Activated T-helper 9 cell treated with anti-CD3 and anti-CD28 coated beads, Interleukin-2, amount 50 U/mL, for 16 hours (primary cell): Measurements from ENCODE around the gene CXCL17.
"Not testable (repeated sequence)": the region's sequence is repeated elsewhere in the genome, so short reads cannot be mapped to it uniquely, and the experiment has no call there.

Experiments used
- DNase-seq: peaks from one replicate; pipeline ENCODE4 v3.0.0-alpha.2; 2020; ENCODE audit warnings: low read depth

Gene CXCL17, protein sequence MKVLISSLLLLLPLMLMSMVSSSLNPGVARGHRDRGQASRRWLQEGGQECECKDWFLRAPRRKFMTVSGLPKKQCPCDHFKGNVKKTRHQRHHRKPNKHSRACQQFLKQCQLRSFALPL

DNA sequence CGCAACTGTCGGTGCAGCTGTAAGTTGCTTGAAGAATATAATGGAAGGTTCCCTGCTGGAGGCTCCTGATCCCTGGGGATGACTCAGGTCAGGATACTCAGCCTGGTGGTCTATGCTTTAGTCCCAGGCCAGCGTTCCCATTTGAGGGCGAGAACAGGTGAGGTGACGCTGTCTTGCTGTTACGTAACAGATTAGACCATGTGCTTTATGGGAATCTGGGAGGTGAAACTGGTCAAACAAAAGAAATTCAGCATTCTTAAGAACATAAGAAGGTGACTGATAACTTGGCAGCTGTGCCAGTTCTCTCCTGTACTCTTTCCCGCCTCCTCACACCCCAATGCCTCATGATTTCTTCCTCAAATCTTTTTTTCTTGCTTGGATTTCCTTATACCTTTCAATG, at the start of gene CXCL17:
Gene CXCL17 (minus strand): TSS at position 114 of the 400 bp plus-strand sequence. CDS start 114 bp downstream, outside the sequence.
- no peak for DNase-seq

DNA sequence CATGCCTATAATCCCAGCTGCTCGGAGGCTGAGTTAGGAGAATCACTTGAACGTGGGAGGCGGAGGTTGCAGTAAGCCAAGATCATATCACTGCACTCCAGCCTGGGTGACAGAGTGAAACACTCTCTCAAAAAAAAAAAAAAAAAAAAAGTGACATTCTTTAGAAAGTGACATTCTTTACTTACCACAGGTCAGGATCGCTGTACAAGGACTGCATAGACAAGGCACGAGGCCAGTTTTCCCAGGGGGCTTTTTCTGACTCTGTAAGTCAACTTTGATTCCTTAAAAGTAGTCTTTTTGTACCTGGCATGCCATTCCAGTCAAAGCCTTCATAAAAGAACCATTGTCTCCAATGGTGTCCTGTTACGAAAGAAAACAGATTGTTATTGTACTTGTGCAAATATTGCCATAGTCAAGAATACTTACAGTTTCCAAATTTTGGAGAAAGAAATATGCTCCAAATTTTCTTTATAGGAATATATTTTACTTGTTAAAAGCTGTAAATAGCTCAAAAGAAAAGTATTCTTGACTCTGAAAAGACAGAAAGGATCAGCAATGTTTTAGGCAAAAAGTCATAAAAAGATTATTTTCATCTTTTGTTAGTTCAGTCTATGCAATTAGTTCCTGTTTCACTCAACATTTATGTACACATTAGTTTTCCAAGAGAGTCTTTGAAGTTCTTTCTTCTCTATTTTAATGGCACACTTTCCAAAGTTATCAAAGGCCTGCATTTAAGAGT, 46.2 kb upstream of the CXCL17 start:
- DNase-seq, result no peak

DNA sequence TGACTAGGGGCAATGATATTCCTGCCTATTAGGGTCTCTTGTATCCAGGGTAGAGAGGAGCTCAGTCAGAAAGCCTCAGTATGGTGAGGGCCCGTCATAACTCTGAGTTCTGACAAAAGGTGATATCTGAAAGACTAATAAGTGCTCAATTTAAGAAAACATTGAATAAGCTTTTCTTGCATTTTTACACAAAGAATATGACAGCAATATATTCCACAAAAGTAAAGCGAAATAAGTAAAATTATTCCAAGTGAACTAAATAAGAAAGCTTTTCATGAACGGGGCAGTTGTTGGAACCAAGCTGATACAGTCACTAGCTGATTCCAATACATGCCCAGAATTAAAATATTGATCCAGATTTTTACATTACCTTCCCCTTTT, 45.0 kb upstream of the CXCL17 start:
- DNase-seq, result no peak

DNA sequence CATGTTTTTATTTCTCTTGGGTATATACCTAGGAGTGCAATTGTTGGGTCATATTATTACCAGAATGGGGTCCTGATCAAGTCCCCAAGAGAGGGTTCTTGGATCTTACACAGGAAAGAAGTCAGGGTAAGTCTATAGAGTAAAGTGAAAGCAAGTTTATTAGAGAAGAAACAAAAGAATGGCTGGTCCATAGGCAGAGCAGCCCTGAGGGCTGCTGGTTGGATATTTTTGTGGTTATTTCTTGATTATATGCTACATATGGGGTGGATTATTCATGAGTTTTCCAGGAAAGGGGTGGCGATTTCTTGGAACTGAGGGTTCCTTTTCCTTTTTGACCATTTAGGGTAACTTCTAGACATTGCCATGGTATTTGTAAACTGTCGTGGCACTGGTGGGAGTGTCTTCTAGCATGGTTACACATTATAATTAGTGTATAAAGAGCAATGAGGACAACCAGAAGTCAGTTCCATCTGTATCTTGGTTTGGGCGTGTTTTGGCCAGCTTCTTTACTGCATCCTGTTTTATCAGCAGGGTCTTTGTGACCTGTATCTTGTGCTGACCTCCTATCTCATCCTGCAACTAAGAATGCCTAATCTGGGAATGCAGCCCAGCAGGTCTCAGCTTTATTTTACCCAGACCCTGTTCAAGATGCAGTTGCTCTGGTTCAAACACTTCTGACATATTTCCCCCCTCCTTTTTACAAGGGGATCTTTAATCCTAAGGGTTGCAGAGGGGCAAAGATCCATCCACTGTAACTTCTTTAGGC, 44.5 kb upstream of the CXCL17 start:
- no peak for DNase-seq

DNA sequence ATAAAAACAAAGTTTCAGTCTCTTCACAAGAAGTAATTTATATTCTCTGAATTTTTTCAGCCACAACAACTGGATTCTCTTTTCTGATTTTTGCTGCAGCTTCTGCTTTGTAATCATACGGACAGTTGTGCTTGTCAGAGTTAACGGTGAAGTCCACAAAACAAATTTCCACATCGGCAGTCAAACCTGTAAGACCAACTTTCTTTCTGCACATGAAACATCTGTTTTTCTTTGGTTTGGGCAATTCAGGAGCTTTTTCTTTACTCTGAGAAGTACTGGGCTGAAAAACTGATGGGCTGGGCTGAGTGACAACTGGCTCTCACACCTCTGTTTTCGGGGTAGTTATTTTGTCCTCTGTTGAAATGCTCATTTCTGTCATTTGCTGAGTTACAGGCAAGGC, 42.3 kb upstream of the CXCL17 start:
- DNase-seq, result not testable (repeated sequence)

DNA sequence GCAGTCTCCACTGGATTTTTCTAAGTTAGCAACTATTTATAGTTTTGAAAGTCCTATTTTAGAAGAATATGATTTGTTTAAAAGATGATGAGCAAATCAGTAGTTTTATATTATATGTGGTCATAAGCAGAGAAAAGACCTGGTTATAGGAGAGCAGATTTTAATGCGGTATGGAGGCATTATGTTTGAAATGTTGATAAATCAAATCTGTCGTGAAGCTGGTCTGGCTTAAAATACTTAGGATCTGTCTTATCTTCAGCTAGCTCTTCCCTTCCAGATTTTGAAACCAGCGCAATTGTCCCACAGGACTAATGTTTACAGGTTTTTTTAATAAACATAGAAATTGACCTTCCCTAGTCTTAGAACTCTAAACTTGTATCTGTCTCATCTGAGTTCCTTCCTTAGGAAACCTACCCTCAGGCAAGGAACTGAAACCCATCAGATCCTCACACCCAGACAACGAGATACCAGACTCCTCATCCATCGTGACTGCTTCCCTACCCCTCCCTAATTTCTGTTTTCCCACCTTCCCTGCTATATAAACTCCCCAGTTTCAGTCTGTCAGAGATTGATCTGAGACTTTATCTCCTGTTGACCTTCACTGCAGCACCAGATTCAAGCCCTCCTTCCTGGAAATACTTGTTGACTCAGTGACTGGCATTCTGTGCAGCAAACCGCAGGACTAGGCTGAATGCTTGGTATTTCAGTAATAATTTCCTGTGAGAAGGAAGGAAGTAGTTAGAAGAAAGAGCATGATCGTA, 37.8 kb upstream of the CXCL17 start:
- DNase-seq, result no peak

DNA sequence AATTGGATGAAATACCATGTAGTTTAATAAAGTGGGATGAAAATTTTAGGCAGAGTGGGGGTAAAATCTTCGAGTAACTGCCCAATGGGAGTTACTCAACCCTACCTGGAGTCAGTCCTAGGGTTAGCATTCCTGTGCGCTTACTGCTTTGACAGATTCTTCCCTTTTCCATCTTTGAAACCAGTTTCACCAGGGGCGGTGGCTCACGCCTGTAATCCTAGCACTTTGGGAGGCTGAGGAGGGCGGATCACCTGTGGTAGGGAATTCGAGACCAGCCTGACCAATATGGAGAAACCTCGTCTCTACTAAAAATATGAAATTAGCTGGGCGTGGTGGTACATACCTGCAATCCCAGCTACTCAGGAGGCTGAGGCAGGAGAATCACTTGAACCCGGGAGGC, 37.0 kb upstream of the CXCL17 start:
- DNase-seq, result no peak

DNA sequence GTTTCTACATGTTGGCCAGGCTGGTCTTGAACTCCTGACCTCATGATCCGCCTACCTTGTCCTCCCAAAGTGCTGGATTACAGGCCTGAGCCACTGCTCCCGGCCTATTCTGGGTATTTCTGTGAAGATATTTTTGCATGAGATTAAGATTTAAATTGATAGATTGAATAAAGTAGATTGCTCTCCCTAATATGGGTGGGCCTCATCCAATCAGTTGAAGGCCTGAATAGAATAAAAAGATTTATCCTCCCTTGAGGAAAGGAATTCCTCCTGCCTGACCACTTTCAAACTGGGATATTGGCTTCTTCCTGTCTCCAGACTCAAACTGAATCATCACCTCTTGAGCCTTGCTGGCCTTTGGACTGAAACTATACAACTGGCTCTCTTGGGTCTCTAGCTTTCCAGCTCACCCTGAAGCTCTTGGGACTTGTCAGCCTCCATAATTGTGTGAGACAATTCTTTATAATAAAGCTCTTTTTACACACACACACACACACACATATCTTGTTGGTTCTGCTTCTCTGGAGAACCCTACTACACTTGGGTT, 36.1 kb upstream of the CXCL17 start:
- no peak for DNase-seq

DNA sequence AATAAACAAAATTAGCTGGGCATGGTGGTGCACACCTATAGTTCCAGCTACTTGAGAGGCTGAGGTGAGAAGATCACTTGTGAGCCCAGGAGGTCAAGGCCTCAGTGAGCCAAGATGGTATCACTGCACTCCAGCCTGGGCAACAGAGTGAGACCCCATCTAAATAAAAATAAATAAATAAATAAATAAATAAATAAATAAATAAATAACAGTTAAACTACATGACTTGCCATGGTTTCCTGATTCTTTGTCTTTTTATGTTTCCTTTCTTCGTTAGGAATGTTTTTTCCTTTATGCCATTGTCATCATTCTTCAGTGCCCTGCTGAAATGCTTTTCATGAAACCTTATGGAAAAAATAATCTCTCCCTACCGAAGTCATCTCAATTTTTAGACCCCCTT, 35.2 kb upstream of the CXCL17 start:
- DNase-seq, result no peak

DNA sequence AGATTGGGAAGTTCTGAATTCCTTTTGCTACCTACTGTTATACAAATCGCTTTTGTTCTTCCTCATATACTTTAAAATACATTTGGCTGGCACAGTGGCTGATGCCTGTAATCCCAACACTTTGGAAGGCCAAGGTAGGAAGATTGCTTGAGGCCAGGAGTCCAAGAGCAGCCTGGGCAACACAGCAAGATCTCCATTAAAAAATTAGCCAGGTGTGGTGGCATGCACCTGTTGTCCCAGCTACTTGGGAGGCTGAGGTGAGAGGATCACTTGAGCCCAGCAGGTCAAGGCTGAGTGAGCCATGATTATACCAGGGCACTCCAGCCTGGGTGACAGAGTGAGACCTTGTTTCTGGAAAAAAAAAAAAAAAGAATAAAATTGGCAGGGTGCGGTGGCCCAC, 34.4 kb upstream of the CXCL17 start:
- no peak for DNase-seq

DNA sequence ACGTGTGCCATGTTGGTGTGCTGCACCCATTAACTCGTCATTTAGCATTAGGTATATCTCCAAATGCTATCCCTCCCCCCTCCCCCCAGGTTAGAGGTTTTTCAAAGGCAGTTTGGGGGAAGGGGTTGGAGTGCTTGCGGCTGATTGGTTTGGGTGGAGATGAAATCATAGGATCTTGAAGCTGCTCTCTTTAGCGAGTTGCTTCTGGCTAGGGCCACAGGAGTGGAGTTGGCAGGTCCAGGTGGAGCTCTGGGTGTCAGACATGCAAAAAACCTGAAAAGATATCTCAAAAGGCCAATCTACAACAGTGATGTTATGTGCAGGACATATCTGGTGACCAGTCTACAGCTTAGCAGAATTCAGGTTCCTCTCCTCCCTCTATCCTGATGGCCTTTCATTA, 32.6 kb upstream of the CXCL17 start:
- no peak for DNase-seq

DNA sequence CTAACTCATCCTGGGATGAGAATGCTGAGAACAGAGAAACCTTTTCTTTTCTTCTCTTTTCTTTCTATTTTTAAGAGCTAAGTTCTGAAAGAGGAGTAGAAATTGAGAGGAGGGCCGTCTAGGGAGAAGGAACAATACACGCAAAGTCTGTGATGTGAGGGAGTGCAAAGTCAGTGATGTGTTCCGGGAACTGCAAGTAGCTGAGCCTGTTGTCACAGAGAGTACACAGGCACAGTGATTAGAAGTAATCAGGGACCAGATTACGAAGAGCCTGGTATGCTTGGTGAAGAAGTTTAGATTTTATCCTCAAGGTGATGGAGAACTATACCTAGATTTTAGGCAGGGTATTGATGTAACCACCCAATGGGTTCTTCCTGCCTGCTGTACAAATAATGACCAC, 32.0 kb upstream of the CXCL17 start:
- DNase-seq, result no peak

DNA sequence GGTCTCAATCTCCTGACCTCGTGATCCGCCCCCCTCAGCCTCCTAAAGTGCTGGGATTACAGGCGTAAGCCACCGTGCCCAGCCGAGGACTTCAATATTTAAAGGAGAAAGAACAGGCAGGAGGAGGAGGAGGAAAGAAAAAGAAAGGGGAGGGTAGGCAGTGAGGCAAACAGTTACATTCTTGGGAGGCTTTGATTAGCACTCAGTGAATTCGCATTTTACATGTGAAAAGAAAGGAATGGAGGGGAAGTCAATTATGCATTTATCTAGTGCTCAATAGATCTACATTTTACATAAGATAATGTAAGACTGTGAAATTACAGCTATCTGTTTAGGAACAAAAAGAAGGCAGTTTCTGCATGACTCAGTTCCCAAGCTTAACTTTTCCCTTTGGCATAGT, 30.9 kb upstream of the CXCL17 start:
- no peak for DNase-seq

DNA sequence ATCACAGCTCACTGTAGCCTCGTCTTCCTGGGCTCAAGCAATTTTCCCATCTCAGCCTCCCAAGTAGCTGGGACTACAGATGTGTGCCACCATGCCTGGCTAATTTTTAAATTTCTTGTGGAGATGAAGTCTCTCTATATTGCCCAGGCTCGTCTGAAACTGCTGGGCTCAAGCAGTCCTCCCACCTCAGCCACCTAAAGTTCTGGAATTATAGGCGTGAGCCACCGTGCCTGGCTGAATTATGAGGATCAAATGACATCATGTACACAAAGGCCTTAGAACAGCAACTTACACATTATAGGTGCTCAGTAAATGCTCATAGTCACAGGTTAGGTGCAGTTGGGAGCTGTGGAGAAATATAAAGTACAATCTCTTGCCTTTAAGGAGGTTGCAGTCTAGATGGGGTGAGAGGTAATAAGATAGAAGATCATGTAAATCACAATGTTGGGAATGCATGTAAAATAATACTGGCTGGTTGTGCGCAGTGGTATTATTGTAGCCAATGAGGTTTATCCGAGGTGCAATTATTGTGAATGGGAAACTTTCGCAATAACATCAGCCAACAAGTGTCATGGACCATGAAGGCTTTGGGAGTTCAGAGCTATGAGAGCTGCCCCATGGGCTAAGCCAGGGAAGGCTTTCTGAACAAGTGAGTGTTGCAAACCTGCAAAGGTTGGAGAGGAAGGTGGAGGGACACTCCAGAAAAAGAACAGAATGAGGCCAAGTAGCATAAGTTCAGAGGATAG, 29.8 kb upstream of the CXCL17 start:
- no peak for DNase-seq

DNA sequence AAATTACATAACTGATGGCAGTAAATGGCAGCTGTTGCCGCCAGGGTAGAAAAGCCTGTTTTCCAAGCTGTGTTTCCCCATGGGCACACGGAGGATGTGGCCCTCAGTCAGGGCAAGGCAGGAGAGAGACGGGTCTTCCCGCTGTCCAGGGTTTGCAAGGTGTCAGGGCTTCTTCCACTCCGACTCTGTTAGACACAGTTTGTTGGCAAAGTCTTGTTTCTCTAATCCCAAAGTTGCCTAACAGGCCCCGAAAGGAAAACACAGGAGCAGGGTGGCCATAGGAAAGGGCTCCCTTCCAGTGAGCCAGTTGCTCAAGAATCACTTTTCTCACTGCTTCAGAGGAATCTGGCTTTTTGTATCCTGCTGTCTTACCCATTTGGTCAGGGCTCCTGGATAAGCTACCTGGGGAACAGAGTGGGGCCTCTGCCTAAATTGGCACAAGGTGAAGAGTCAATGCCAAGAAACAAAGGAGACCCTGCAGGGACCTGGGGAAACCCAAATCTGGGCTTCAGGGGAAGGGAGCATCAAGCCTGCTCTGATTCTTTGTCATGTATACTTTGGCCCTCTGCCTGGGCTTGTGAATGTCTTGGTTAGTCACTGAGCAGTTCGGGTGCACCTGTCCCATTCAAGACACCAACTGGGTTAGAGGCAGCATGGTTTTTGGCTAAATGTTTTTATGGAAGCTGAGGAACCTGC, 29.0 kb upstream of the CXCL17 start:
- DNase-seq, result no peak

DNA sequence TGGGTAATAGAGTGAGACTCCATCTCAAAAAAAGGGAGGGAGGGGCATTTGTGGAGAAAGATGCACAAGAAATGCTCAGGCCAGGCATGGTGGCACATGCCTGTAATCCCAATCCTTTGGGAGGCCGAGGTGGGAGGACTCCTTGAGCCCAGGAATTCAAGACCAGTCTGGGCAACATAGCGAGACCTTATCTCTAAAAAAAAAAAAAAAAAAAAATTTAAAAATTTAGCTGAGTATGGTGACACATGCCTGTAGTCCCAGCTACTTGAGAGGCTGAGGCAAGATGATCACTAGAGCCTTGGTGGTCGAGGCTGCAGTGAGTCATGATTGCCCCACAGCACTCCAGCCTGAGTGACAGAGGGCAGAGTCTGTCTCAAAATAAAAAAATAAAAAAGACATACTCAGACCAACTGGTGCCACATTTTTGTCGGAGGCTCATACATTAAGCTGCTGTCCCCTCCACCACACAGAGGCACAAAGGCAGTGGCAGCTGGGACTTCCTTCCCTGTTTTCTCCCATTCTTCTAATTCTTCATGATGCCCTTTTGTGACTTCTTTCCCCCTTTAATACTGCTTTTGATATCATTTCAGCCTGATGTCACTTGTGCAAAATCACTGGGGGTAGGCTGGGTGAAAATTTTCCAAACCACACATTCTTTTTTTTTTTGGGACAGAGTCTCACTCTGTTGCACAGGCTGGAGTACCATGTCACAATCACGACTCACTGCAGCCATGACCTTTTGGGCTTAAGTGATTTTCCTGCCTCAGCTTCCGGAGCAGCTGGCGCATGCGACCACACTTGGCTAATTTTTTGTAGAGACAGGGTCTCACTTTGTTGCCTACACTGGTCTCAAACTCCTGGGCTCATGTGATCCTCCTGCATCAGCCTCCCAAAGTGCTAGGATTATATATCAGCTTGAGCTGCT, 26.8 kb upstream of the CXCL17 start:
- no peak for DNase-seq

DNA sequence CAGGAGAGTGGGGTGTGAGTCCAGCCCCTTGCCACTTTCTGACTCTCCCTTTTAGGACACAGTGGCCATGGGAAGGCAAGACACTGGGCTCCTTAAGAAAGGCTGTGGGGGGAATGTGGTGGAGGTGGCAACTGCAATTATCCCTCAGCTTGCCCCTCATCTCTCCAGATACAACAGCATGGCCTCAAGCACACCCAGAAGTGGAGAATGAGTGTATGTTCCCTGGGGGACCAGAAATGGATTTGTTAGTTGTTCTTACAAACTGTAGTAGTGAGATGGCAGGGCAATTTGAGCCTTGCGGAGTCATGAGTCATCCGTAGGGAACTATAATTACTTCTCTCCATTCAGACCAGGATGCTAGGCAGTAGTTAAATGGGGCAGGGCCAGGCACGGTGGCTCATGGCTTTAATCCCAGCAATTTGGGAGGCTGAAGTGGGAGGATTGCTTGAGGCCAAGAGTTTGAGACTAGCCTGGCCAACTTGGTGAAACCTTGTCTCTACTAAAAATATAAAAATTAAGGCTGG, 25.6 kb upstream of the CXCL17 start:
- no peak for DNase-seq

DNA sequence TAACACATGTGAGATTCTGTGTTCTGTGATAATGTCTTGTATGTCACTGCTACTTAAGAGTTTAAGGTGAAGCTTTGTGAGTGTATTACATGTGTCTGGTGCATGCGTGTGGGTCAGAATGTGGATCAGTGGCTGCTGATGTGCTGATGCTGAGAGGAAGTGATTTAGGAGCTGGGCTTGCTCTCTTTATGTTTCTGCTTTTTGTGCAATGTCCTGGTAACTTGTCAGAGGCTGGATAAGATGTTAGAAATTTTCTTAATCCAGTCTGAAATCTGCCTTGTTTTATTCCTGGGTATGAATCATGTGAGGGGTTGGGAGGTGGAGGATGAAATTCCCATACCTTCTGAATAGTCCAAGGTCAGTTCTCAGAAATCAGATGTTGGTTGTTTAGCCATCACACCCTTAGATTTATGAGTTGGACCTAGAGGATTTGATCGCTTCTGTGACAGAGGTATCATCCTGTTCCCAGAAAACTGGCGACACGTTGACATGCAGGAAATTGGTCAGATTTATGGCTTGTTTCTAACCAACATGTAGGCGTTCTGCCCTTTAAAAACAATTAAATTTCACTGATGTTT, 24.5 kb upstream of the CXCL17 start:
- DNase-seq, result no peak

DNA sequence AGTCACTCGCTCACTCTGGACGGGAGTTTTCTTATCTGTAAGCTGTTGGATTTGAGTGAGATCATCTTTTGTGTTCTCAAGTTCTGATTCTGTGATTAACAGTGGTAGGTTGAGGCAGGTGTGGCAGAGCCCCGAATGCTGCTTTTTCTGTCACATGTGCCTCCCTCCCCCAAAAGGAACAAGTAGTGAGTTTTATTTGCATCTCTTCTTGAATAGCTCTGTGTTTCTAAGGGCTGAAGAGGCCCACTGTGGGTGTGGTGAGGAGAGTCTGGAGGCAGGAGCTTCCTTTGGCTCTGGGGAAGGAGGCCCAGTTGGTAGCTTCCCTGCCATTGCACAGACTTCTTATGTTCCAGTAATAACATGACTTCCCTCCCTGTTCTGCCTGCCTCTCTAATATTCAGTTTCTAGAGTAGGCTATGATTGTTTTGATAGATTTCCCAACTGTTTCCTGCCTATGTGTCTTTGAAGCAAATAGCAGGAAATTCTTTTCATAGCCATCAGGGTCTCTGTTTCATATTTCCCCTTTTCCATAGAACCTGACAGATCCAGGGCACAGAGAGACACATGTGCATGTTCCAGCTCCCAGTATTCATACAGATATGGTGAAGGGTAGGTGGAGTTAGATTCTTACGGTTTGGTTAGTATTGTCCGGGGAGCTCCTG, 23.9 kb upstream of the CXCL17 start:
- no peak for DNase-seq
